SK-N-SH (cell line): ENCODE measurements around the gene EFNB2.

Experiments
- POLR2AphosphoS5 ChIP-seq: IDR thresholded peaks from 2 replicates; pipeline ENCODE4 v1.6.1; 2012; ENCODE audit warnings: low read depth, low read length
- SIN3A ChIP-seq: IDR thresholded peaks from 2 replicates; pipeline ENCODE4 v1.6.1; 2012; ENCODE audit warnings: low read depth, mild to moderate bottlenecking, low read length, moderate library complexity, borderline replicate concordance

DNA sequence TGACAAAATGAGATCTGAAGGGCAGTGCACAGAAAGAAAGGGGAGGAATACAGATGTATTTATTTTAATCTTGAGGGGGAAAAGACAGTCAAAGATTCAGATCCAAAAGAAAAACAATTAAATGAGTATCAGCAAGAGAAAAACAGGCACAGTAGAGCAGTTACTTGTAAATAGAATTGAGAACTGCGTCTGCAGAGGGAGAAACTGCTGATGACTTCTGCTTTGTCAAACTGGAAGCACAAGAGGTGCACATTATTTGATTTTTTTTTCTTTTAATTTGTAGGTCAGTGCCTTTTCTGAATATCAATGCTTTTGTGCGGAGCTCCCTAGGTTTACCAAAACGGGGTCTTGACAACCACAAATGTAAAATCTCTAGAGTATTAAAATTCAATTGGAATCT, 37.3 kb downstream of the EFNB2 start:
- TF ChIP-seq SIN3A (no peak), POLR2AphosphoS5 (no peak)
